Middle frontal gyrus (tissue), 1 donor: Measurements from ENCODE around the gene HTR4.

Experiments
- DNase-seq: peaks from one replicate; pipeline ENCODE4 v3.0.0-alpha.2; 2015; ENCODE audit warnings: low spot score; ENCODE audit errors: extremely low spot score

The HTR4 gene

GRCh38 chr5:148436029-148436428 lies 218.3 kb downstream of the HTR4 start:
- no peak for DNase-seq

GRCh38 chr5:148433826-148434225 lies 220.5 kb downstream of the HTR4 start:
- no peak for DNase-seq
